ENCODE data around the gene CREB5. TPM values are rescaled to one million over a fixed set of nuclear protein-coding genes. Genes with fewer than 3 reads are reported as not detected.

The CREB5 gene
- total and polyA plus RNA-seq, 2 of the 13 experiments (the other 11 are each of a cell fraction or from before 2014, with no cell fraction given): 0.38 to 0.71 TPM

- 50% methylated on average over 11 of the region's 11 CpGs for whole genome bisulfite sequencing (ENCODE audit: low lambda C conversion rate)
- Histone ChIP-seq H3K27me3 (ENCODE audit: control insufficient read depth in 1 of 2, insufficient read depth in 2 of 2, low read length in 2 of 2) (0 out of 5 replicates have a peak, but pooled peaks cover 0 to 1% of the 10 kb centered on the region in 2 experiments), H3K36me3 (replicated peaks in 1 of 2; ENCODE audit: control insufficient read depth in 1 of 2, insufficient read depth in 2 of 2, low read length in 2 of 2) (no peaks in the 10 kb centered on the region), H3K27ac (ENCODE audit: extremely low read length, insufficient read depth, low read length) (no peak overlapping the region), H3K4me1 (ENCODE audit: insufficient read depth, low read length) (no peaks in the 10 kb centered on the region), H3K4me3 (replicated peaks in 1 of 3; ENCODE audit: insufficient read depth in 1 of 3, low read depth in 2 of 3, low read length in 3 of 3) (no peak overlapping the region), H4K20me1 (ENCODE audit: insufficient read depth, low read length) (no peaks in the 10 kb centered on the region), H3K9me3 (ENCODE audit: low read length) (no peaks in the 10 kb centered on the region), H2AFZ (ENCODE audit: low read length) (no peak overlapping the region), H3K9ac (ENCODE audit: insufficient read depth, low read depth, low read length) (no peak overlapping the region), H3K4me2 (ENCODE audit: low read depth, low read length) (no peak overlapping the region), H3K79me2 (ENCODE audit: insufficient read depth, low read length) (no peaks in the 10 kb centered on the region)
- BruUV-seq (replicated peaks): no TSS peak
- TF ChIP-seq HIVEP1 (CRISPR knock-in tag; IDR thresholded peaks at IDR 0.05) (no peak), ZBTB1 (CRISPR knock-in tag; IDR thresholded peaks at IDR 0.05; ENCODE audit: borderline replicate concordance) (no peak), ZZZ3 (CRISPR knock-in tag; IDR thresholded peaks at IDR 0.05; ENCODE audit: borderline replicate concordance) (no peak), TEAD2 (CRISPR knock-in tag; IDR thresholded peaks at IDR 0.05) (no peak), ZNF354B (CRISPR knock-in tag; IDR thresholded peaks at IDR 0.05) (no peak), POGK (CRISPR knock-in tag; conservative IDR thresholded peaks at IDR 0.05) (no peak), ZNF737 (CRISPR knock-in tag; IDR thresholded peaks at IDR 0.05; ENCODE audit: borderline replicate concordance) (no peak)
- TF ChIP-seq, protein P1, sequence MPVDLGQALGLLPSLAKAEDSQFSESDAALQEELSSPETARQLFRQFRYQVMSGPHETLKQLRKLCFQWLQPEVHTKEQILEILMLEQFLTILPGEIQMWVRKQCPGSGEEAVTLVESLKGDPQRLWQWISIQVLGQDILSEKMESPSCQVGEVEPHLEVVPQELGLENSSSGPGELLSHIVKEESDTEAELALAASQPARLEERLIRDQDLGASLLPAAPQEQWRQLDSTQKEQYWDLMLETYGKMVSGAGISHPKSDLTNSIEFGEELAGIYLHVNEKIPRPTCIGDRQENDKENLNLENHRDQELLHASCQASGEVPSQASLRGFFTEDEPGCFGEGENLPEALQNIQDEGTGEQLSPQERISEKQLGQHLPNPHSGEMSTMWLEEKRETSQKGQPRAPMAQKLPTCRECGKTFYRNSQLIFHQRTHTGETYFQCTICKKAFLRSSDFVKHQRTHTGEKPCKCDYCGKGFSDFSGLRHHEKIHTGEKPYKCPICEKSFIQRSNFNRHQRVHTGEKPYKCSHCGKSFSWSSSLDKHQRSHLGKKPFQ (CRISPR knock-in tag; IDR thresholded peaks at IDR 0.05; ENCODE audit: insufficient replicate concordance): no peak
- TF ChIP-seq, protein P2, sequence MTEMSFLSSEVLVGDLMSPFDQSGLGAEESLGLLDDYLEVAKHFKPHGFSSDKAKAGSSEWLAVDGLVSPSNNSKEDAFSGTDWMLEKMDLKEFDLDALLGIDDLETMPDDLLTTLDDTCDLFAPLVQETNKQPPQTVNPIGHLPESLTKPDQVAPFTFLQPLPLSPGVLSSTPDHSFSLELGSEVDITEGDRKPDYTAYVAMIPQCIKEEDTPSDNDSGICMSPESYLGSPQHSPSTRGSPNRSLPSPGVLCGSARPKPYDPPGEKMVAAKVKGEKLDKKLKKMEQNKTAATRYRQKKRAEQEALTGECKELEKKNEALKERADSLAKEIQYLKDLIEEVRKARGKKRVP (CRISPR knock-in tag; IDR thresholded peaks at IDR 0.05): no peak
- TF ChIP-seq, protein P3, sequence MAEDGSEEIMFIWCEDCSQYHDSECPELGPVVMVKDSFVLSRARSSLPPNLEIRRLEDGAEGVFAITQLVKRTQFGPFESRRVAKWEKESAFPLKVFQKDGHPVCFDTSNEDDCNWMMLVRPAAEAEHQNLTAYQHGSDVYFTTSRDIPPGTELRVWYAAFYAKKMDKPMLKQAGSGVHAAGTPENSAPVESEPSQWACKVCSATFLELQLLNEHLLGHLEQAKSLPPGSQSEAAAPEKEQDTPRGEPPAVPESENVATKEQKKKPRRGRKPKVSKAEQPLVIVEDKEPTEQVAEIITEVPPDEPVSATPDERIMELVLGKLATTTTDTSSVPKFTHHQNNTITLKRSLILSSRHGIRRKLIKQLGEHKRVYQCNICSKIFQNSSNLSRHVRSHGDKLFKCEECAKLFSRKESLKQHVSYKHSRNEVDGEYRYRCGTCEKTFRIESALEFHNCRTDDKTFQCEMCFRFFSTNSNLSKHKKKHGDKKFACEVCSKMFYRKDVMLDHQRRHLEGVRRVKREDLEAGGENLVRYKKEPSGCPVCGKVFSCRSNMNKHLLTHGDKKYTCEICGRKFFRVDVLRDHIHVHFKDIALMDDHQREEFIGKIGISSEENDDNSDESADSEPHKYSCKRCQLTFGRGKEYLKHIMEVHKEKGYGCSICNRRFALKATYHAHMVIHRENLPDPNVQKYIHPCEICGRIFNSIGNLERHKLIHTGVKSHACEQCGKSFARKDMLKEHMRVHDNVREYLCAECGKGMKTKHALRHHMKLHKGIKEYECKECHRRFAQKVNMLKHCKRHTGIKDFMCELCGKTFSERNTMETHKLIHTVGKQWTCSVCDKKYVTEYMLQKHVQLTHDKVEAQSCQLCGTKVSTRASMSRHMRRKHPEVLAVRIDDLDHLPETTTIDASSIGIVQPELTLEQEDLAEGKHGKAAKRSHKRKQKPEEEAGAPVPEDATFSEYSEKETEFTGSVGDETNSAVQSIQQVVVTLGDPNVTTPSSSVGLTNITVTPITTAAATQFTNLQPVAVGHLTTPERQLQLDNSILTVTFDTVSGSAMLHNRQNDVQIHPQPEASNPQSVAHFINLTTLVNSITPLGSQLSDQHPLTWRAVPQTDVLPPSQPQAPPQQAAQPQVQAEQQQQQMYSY (CRISPR knock-in tag; IDR thresholded peaks at IDR 0.05): no peak
- in situ Hi-C loops (cut with HindIII; ENCODE audit: extremely low pct_ligation_motif_present, low pct_unique_long_range_greater_than_20kb) (no loop called here), intact Hi-C loops (cut with micrococcal nuclease; ENCODE audit: unreplicated experiment) (no loop called here)
- FAIRE-seq: no peak
- POLR2A ChIA-PET: no interaction called here
- no peak for ATAC-seq
- no peak for DNase-seq (ENCODE audit: low spot score)
- CTCF ChIA-PET (ENCODE audit: low intra/inter-chr PET ratio, low total read pairs): no interaction called here
Measured at GRCh38 chr7:28490831-28491230, 78.5 kb downstream of the CREB5 start.
